ENCODE measurements around the gene ZSWIM8.
A peak's percentile ranks its signal among the peaks of the same experiment; 100 is the strongest.

The ZSWIM8 gene

GRCh38 chr10:73848821-73849489 lies 63.5 kb downstream of the ZSWIM8 start:
- peak; percentile 82 for DNase-seq

GRCh38 chr10:73850211-73850610 lies 64.8 kb downstream of the ZSWIM8 start:
- DNase-seq: no peak

GRCh38 chr10:73850863-73851461 lies 65.6 kb downstream of the ZSWIM8 start:
- no peak for DNase-seq

Data from retina (tissue), 1 donor.